ENCODE data around the gene KANTR.

GRCh38 chrX:53071064-53071463 is 22.9 kb upstream of the KANTR start:
- TF ChIP-seq, protein P1, sequence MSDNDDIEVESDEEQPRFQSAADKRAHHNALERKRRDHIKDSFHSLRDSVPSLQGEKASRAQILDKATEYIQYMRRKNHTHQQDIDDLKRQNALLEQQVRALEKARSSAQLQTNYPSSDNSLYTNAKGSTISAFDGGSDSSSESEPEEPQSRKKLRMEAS (IDR thresholded peaks at IDR 0.05; ENCODE audit: insufficient read depth, insufficient read length): no peak
- TF ChIP-seq EZH2 (IDR thresholded peaks at IDR 0.05; ENCODE audit: borderline replicate concordance, low read depth, low read length, severe bottlenecking): no peak
- TF ChIP-seq, protein P2, sequence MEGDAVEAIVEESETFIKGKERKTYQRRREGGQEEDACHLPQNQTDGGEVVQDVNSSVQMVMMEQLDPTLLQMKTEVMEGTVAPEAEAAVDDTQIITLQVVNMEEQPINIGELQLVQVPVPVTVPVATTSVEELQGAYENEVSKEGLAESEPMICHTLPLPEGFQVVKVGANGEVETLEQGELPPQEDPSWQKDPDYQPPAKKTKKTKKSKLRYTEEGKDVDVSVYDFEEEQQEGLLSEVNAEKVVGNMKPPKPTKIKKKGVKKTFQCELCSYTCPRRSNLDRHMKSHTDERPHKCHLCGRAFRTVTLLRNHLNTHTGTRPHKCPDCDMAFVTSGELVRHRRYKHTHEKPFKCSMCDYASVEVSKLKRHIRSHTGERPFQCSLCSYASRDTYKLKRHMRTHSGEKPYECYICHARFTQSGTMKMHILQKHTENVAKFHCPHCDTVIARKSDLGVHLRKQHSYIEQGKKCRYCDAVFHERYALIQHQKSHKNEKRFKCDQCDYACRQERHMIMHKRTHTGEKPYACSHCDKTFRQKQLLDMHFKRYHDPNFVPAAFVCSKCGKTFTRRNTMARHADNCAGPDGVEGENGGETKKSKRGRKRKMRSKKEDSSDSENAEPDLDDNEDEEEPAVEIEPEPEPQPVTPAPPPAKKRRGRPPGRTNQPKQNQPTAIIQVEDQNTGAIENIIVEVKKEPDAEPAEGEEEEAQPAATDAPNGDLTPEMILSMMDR (IDR thresholded peaks at IDR 0.05; ENCODE audit: extremely low read depth in 1 of 2, insufficient read depth in 1 of 2, low read depth in 1 of 2, low read length in 2 of 2): no peak
- TF ChIP-seq POLR2A (IDR thresholded peaks at IDR 0.05; ENCODE audit: low read depth, low read length): no peak
- TF ChIP-seq POLR2AphosphoS5 (IDR thresholded peaks at IDR 0.05; ENCODE audit: insufficient read depth, low read depth, low read length): no peak
- TF ChIP-seq JUN (IDR thresholded peaks at IDR 0.05; ENCODE audit: borderline replicate concordance, insufficient read depth, insufficient read length, low read depth): no peak
- TF ChIP-seq MYC (IDR thresholded peaks at IDR 0.05; ENCODE audit: low read depth, low read length): no peak
- TF ChIP-seq GATA2 (IDR thresholded peaks at IDR 0.05; ENCODE audit: insufficient read depth, insufficient read length, low read depth, low read length): no peak
